SK-N-SH (cell line): ENCODE measurements around the gene SPON2.

Source experiments
- CTCF ChIP-seq: fragments of 200-600 bp; sonication (generic); IDR thresholded peaks from 2 replicates; pipeline ENCODE4 v1.6.1; 2017; ENCODE audit warnings: antibody characterized with exemption, mild to moderate bottlenecking, moderate library complexity
- EP300 ChIP-seq, 2 experiments: IDR thresholded peaks; 2 replicates each; pipeline versions ENCODE4 v1.4.0 to v1.6.1; 2012; ENCODE audit warnings: borderline replicate concordance in 1 of 2, low read depth in 1 of 2, low read length in 1 of 2
- EZH2phosphoT487 ChIP-seq: fragments of 200-600 bp; sonication (generic); IDR thresholded peaks from 2 replicates; pipeline ENCODE4 v1.6.1; 2017; ENCODE audit warnings: low read depth, mixed run types, mild to moderate bottlenecking, antibody characterized with exemption, moderate library complexity, borderline replicate concordance
- FOXM1 ChIP-seq: IDR thresholded peaks from 2 replicates; pipeline ENCODE4 v1.4.0; 2012; ENCODE audit warnings: low read depth, mild to moderate bottlenecking
- MXI1 ChIP-seq: IDR thresholded peaks from 2 replicates; pipeline ENCODE4 v1.6.1; 2012; ENCODE audit warnings: mild to moderate bottlenecking, low read depth, low read length, improper control_type of control experiment
- RAD21 ChIP-seq: IDR thresholded peaks from 2 replicates; pipeline ENCODE4 v1.6.1; 2012; ENCODE audit warnings: mild to moderate bottlenecking, low read length
- REST ChIP-seq: IDR thresholded peaks from 2 replicates; pipeline ENCODE4 v1.6.1; 2012; ENCODE audit warnings: mild to moderate bottlenecking, low read depth, low read length, moderate library complexity
- SMC3 ChIP-seq: IDR thresholded peaks from 2 replicates; pipeline ENCODE4 v1.6.1; 2012; ENCODE audit warnings: low read depth, low read length, improper control_type of control experiment
- USF2 ChIP-seq: fragments of 150-350 bp; IDR thresholded peaks from 2 replicates; pipeline ENCODE4 v1.6.1; 2017; ENCODE audit warnings: antibody characterized with exemption, low read length, low read depth, borderline replicate concordance

- TF ChIP-seq FOXM1, result no peak
- TF ChIP-seq USF2, result no peak
- TF ChIP-seq RAD21, result no peak
- TF ChIP-seq EZH2phosphoT487, result no peak
- no peak for TF ChIP-seq MXI1
- TF ChIP-seq CTCF, result no peak
- TF ChIP-seq SMC3, result no peak
- no peak for TF ChIP-seq REST
- TF ChIP-seq EP300 (IDR thresholded peaks at IDR 0.05; ENCODE audit: borderline replicate concordance in 1 of 2, low read depth in 1 of 2, low read length in 1 of 2), result no peak
These were observed 37.4 kb upstream of the SPON2 start for GRCh38 chr4:1209821-1210220.
